ENCODE measurements around the gene SPHK2.

DNA sequence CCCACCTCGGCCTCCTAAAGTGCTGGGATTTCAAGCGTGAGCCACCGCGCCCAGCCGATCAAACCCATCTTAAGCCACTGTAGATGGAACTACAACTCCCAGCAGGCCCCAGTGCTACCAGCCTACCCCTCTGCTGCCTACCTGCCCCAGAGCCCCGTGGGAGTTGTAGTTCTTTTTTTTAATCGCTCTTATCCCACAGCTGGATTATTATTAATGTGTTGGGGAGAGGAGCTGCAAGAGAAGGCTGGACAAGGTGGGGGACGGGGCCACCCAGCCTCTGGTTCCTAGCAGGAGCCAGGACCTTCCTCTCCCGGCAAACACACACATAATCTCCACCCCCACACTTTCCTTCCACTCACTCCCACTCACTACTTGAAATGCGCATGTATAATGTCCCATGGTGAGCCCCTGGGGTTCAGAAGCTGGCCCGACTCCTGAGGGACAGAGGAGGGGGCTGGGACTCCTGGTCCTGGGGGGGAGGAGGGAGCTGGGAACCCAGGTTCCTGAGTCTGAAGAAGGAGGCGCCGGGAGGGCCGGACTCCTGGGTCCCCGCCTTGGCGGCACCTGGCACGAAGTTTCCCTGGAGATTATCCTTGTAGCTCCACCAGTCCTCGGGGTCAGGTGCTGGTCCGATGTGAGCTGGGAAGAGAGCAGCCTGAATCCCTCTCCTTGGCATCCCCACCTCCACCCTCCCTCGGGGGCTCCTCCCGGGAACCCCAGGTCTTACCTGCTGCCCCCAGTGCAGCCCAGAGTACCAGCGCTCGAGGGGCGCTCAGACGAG, 25.7 kb downstream of the SPHK2 start:
- TF ChIP-seq ZNF274 (IDR thresholded peaks at IDR 0.05; ENCODE audit: low read length), result no peak
- TF ChIP-seq ZNF274 (tag by site-specific recombination; IDR thresholded peaks at IDR 0.05; ENCODE audit: borderline replicate concordance), result no peak
- TF ChIP-seq FEZF1 (tag by site-specific recombination; IDR thresholded peaks at IDR 0.05), result no peak
- TF ChIP-seq ZNF2 (tag by site-specific recombination; IDR thresholded peaks at IDR 0.05), result no peak

All from HEK293 (cell line).